Fibroblast of skin of right quadriceps (primary cell): ENCODE measurements around the gene RBM15B.
"Not testable (repeated sequence)": the region's sequence is repeated elsewhere in the genome, so short reads cannot be mapped to it uniquely, and the experiment has no call there.

Source experiments
- DNase-seq: peaks from one replicate; pipeline ENCODE4 v3.0.0-alpha.2; 2013

Gene RBM15B

GRCh38 chr3:51391075-51391565 is at the start of gene RBM15B:
TSS of gene RBM15B (plus strand) at chr3:51391285. CDS start at chr3:51391400, 115 bp downstream.
- DNase-seq = peak; percentile 97

DNA sequence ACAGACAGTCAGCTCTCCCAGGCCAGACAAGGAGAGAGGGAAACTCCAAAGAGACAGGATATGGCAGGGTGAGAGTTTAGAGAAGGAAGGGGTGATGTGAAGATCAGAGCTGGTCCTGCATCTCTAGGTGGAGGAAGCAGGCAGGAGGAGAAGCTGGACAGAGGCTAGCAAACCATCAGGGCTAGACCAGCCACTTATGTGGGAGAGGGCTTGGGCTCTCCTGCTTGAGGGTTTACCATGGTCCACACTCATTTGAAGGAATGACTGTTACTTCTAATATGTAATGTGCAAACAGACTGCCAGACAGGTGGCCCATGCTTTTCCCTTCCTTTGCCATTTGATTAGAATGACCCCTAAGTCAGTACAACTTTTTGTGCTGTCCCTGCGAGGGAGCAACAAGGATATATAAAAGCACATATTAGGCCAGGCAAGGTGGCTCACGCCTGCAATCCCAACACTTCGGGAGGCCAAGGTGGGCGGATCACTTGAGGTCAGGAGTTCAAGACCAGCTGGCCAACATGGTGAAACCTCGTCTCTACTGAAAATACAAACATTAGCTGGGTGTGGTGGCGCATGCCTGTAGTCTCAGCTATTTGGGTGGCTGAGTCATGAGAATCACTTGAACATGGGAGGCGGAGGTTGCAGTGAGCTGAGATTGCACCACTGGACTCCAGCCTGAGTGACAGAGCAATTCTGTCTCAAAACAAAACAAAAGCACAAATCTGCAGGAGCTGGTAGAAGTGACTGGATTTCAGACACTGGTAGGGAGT is 47.0 kb upstream of the RBM15B start:
- peak; percentile 39 for DNase-seq

- no peak for DNase-seq
Observed at GRCh38 chr3:51350751-51351150, 40.3 kb upstream of the RBM15B start.

DNA sequence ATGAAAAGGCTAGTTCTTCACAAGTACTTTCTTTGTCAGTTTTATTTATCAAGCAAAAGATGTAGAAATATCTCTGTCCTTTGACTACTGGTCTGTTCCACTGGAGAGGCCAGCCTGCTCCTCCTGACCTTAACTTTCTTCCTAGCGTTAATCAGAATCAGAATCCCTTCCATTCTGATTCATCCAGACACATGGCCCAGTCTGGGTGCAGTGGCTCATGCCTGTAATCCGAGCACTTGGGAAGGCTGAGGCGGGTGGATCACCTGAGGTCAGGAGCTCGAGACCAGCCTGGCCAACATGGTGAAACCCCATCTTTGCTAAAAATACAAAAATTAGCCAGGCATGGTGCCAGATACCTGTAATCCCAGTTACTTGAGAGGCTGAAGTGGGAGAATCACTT is 38.0 kb upstream of the RBM15B start:
- DNase-seq = no peak

- no peak for DNase-seq
Observed at GRCh38 chr3:51353691-51354090, 37.4 kb upstream of the RBM15B start.

DNA sequence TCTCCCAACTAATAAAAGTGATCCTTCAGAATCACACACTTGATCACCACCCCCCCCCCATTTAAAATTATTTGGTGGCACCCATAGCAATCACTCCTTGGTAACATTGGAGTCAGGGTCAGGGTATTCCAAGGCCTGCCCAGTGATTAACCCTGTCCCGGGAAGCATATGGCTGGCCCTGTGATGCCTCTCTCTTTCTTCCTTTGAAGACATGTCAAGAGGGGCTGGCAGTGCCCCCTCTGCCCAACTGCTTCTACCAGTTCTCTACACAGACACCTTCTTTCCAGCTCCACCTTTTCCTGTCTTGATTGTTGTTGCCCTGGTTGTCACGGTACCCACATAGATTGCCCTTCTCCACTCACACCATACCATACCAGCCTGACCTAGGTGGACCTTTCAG is 36.9 kb upstream of the RBM15B start:
- DNase-seq = no peak

DNA sequence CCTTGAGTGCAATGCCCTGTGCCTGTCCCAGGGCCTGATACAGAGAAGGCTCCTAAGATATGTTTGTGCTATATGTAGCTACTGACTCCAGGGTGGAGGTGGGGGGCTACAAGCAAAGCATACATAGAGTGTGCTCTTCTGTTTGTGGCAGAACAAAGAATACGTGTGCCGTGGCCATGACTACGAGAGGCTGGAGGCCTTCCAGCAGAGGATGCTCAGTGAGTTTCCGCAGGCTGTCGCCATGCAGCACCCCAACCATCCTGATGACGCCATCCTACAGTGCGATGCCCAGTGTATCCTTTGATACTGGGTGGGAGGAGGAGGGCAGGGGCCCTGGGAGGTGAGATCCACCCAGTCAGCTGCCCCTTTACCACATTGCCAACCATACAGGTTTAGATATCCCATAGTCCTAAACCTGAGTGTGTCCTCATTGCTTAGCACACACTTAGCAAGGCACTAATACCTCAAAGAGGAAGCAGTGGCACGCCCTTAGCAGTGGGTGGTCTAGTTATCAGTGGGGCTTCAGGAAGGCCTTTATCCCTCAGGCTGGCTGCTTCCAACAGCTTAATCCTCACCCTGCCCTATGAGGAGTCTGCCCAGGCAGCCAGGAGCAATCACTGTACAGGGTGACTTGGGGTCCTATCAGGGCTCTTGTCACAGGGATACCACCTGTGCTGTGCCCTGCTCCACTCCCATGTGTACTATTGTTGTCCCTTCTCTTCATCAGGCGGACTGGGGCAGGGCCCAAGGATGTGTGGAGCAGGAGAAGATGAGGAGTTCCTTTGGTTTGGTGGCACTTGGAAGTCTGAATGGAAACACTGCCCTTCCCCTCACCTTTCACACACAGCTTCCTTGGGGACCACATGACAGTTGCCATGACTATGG is 36.1 kb upstream of the RBM15B start:
- DNase-seq = no peak

GRCh38 chr3:51355891-51356578 is 35.0 kb upstream of the RBM15B start:
- no peak for DNase-seq

- no peak for DNase-seq
Observed at GRCh38 chr3:51357856-51358255, 33.2 kb upstream of the RBM15B start.

GRCh38 chr3:51358981-51359380 is 32.1 kb upstream of the RBM15B start:
- DNase-seq = no peak

DNA sequence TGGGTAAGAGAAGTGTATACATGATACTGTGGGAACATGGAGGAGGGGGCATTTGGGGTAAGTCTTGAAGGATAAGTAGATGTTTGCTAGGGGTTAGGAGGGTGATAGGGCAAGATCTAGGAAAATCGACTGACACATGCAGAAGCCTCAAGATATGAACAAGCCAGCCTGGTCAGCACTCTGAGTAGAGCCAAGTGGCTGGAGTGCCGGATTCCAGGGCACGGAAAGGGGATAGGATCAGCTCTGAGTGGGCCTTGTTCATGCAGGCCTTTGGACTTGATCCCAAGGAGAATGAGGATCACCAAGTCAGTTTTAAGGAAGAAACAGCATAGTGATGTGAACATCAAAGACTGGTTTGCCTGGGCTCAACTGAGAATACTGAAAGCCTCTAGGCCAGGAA is 30.3 kb upstream of the RBM15B start:
- no peak for DNase-seq

- no peak for DNase-seq
Observed at GRCh38 chr3:51361746-51362145, 29.3 kb upstream of the RBM15B start.

DNA sequence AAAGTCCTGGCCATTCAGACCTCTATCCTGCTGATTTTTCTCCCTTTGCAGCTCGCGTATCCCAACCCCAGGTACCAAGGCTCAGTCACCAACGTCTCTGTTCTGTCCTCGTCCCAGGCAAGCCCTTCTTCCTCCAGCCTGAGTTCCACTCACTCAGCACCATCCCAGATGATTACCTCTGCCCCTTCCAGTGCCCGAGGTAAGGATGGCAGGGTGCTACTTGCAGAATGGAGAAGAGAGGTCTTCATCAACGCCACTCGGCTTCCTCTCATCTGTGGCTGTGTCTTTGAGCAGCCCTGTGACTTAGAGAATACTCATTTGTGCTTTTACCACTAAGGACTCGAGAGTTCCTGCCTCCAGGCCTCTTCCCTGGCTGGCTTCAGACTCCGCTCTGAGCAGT is 28.6 kb upstream of the RBM15B start:
- no peak for DNase-seq

- not testable (repeated sequence) for DNase-seq
Observed at GRCh38 chr3:51368276-51368675, 22.8 kb upstream of the RBM15B start.

GRCh38 chr3:51371943-51372557 is 19.0 kb upstream of the RBM15B start:
- DNase-seq = peak; percentile 60

GRCh38 chr3:51373658-51374421 is 17.2 kb upstream of the RBM15B start:
- DNase-seq = no peak

- no peak for DNase-seq
Observed at GRCh38 chr3:51374456-51374855, 16.6 kb upstream of the RBM15B start.

GRCh38 chr3:51375136-51375535 is 15.9 kb upstream of the RBM15B start:
- DNase-seq = no peak

DNA sequence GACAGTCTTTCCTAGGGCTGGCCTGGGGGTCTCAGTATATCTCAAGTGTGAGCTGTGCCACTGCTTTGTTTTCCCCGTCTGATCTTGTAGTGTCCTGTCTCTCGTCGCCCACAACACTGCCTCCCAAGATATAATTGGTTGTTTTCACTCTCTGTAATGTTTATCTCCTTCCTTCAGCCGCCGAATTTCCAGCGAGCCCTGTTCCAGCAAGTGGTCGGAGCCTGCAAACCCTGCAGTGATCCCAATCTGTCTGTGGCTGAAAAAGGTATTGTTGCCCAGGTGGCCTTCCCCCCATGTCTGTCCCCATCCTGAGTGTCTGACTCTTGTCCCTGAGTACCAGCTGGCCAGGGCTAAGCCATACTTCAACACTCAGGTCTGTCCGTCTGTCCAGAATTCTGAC is 15.5 kb upstream of the RBM15B start:
- DNase-seq = no peak

- no peak for DNase-seq
Observed at GRCh38 chr3:51378065-51378464, 13.0 kb upstream of the RBM15B start.

GRCh38 chr3:51378726-51379125 is 12.4 kb upstream of the RBM15B start:
- no peak for DNase-seq

DNA sequence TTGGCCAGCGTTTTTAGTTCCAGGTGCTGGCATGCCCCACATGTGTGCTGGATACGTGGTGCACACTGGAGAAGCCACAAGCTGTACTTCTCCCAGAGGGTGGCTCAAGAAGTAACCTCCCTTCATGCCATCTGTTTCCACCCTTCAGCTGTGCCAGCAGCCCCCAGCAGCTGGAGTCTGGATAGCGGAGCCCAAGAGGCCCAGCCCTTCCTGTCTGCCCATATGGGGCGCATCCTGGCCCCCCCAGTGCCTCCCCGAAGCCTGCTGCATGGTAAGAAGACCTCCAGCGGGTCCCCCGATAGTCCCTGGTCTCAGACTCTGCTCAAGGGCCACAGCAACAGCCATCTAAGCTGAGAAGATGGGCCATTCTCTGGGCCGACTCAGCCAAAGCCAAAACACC is 11.8 kb upstream of the RBM15B start:
- DNase-seq = no peak
